Measurements from ENCODE around the gene SLC39A12. TPM values are rescaled to one million over a fixed set of nuclear protein-coding genes. Genes with fewer than 3 reads are reported as not detected.

Gene SLC39A12
- total and polyA plus RNA-seq, 2 experiments from 2014 or later: 0.18 to 0.29 TPM

GRCh38 chr10:17984563-17984962, 32.8 kb downstream of the SLC39A12 start:
- TF ChIP-seq CTCF (IDR thresholded peaks at IDR 0.05; ENCODE audit: low read depth, low read length): no peak
- Histone ChIP-seq H3K4me3 (no peak overlapping the region), H3K27ac (no peak overlapping the region), H3K4me1 (ENCODE audit: low read depth) (peaks cover 5% of the 10 kb centered on the region), H3K36me3 (no peaks in the 10 kb centered on the region), H3K9me3 (ENCODE audit: low read depth) (no peaks in the 10 kb centered on the region), H3K27me3 (no peaks in the 10 kb centered on the region)
- DNase-seq (ENCODE audit: low read depth in 1 of 2, low spot score in 1 of 2): no peak

GRCh38 chr10:17989908-17990767, 38.4 kb downstream of the SLC39A12 start:
- no peak for TF ChIP-seq CTCF (IDR thresholded peaks at IDR 0.05; ENCODE audit: low read depth, low read length)

GRCh38 chr10:17992266-17992665, 40.5 kb downstream of the SLC39A12 start:
- TF ChIP-seq CTCF (IDR thresholded peaks at IDR 0.05; ENCODE audit: low read depth, low read length): no peak
- no peak overlapping the region for H3K4me3 ChIP-seq
- H3K9me3 ChIP-seq (ENCODE audit: low read depth): no peaks in the 10 kb centered on the region
- H3K27me3 ChIP-seq: no peaks in the 10 kb centered on the region
- H3K27ac ChIP-seq: no peak overlapping the region
- DNase-seq (ENCODE audit: low read depth in 1 of 2, low spot score in 1 of 2): no peak
- no peaks in the 10 kb centered on the region for H3K4me1 ChIP-seq (ENCODE audit: low read depth)
- no peaks in the 10 kb centered on the region for H3K36me3 ChIP-seq

More at GRCh38 chr10:17989908-17990767, 38.4 kb downstream of the SLC39A12 start:
- H3K4me3 ChIP-seq: no peak overlapping the region
- DNase-seq (ENCODE audit: low read depth in 1 of 2, low spot score in 1 of 2): peak in 1 of 2 donors; percentile 45
- no peaks in the 10 kb centered on the region for H3K36me3 ChIP-seq
- no peaks in the 10 kb centered on the region for H3K27me3 ChIP-seq
- no peaks in the 10 kb centered on the region for H3K4me1 ChIP-seq (ENCODE audit: low read depth)
- H3K9me3 ChIP-seq (ENCODE audit: low read depth): no peaks in the 10 kb centered on the region
- no peak overlapping the region for H3K27ac ChIP-seq

GRCh38 chr10:17993361-17993760, 41.6 kb downstream of the SLC39A12 start:
- no peaks in the 10 kb centered on the region for H3K27me3 ChIP-seq
- no peak for TF ChIP-seq CTCF (IDR thresholded peaks at IDR 0.05; ENCODE audit: low read depth, low read length)

GRCh38 chr10:18000601-18001000, 48.9 kb downstream of the SLC39A12 start:
- H3K27ac ChIP-seq: no peak overlapping the region
- H3K4me3 ChIP-seq: no peak overlapping the region
- no peak for DNase-seq (ENCODE audit: low read depth in 1 of 2, low spot score in 1 of 2)
- no peaks in the 10 kb centered on the region for H3K36me3 ChIP-seq
- no peak for TF ChIP-seq CTCF (IDR thresholded peaks at IDR 0.05; ENCODE audit: low read depth, low read length)
- peaks cover 7% of the 10 kb centered on the region for H3K4me1 ChIP-seq (ENCODE audit: low read depth)
- no peaks in the 10 kb centered on the region for H3K9me3 ChIP-seq (ENCODE audit: low read depth)
- no peaks in the 10 kb centered on the region for H3K27me3 ChIP-seq

More at GRCh38 chr10:17993361-17993760, 41.6 kb downstream of the SLC39A12 start:
- Histone ChIP-seq H3K4me1 (ENCODE audit: low read depth) (no peaks in the 10 kb centered on the region), H3K36me3 (no peaks in the 10 kb centered on the region), H3K4me3 (no peak overlapping the region), H3K9me3 (ENCODE audit: low read depth) (no peaks in the 10 kb centered on the region), H3K27ac (no peak overlapping the region)
- no peak for DNase-seq (ENCODE audit: low read depth in 1 of 2, low spot score in 1 of 2)
